ENCODE results near the gene ELL.
"Not testable (repeated sequence)": the region's sequence is repeated elsewhere in the genome, so short reads cannot be mapped to it uniquely, and the experiment has no call there.

ELL gene

GRCh38 chr19:18542941-18543813, 21.3 kb upstream of the ELL start, which contains the start of gene FKBP8:
Gene FKBP8, minus strand, starts transcription at chr19:18543573. Its CDS starts 1,603 bp downstream, at chr19:18541970.
- peaks cover 12 to 22% of the 10 kb centered on the region in 2 donors for H3K36me3 ChIP-seq (ENCODE audit: control insufficient read depth in 2 of 2, insufficient read depth in 2 of 2, low read length in 2 of 2)
- H3K9ac ChIP-seq (ENCODE audit: low read length in 2 of 2) = peak within 1 kb of the TSS; percentile 82 to 87
- H3K27ac ChIP-seq (ENCODE audit: low read length) = peak within 1 kb of the TSS; percentile 70
- H3K9me3 ChIP-seq (ENCODE audit: control insufficient read depth in 2 of 2, low read length in 2 of 2) = no peaks in the 10 kb centered on the region
- peak within 1 kb of the TSS; percentile 60 to 77 for H3K4me3 ChIP-seq (ENCODE audit: low read length in 2 of 2)
- H3K27me3 ChIP-seq (ENCODE audit: control insufficient read depth in 1 of 2, insufficient read depth in 2 of 2, low read length in 2 of 2) = no peaks in the 10 kb centered on the region
- peaks cover 11% of the 10 kb centered on the region for H3K4me1 ChIP-seq (ENCODE audit: control insufficient read depth, insufficient read depth, low read length)

GRCh38 chr19:18541992-18542940, 20.4 kb upstream of the ELL start:
- Histone ChIP-seq H3K27ac (ENCODE audit: low read length) (peak overlapping the region; percentile 70), H3K36me3 (ENCODE audit: control insufficient read depth in 2 of 2, insufficient read depth in 2 of 2, low read length in 2 of 2) (peaks cover 19 to 22% of the 10 kb centered on the region in 2 donors), H3K4me1 (ENCODE audit: control insufficient read depth, insufficient read depth, low read length) (peaks cover 11% of the 10 kb centered on the region), H3K9me3 (ENCODE audit: control insufficient read depth in 2 of 2, low read length in 2 of 2) (no peaks in the 10 kb centered on the region), H3K9ac (ENCODE audit: low read length in 2 of 2) (peak overlapping the region; percentile 82 to 87), H3K27me3 (ENCODE audit: control insufficient read depth in 1 of 2, insufficient read depth in 2 of 2, low read length in 2 of 2) (no peaks in the 10 kb centered on the region), H3K4me3 (ENCODE audit: low read length in 2 of 2) (peak overlapping the region; percentile 56 to 77)

GRCh38 chr19:18541258-18541991, 19.6 kb upstream of the ELL start:
- Histone ChIP-seq H3K36me3 (ENCODE audit: control insufficient read depth in 2 of 2, insufficient read depth in 2 of 2, low read length in 2 of 2) (peaks cover 24 to 25% of the 10 kb centered on the region in 2 donors), H3K9ac (ENCODE audit: low read length in 2 of 2) (no peak overlapping the region), H3K4me1 (ENCODE audit: control insufficient read depth, insufficient read depth, low read length) (peaks cover 11% of the 10 kb centered on the region), H3K9me3 (ENCODE audit: control insufficient read depth in 2 of 2, low read length in 2 of 2) (no peaks in the 10 kb centered on the region), H3K4me3 (ENCODE audit: low read length in 2 of 2) (no peak overlapping the region), H3K27ac (ENCODE audit: low read length) (no peak overlapping the region), H3K27me3 (ENCODE audit: control insufficient read depth in 1 of 2, insufficient read depth in 2 of 2, low read length in 2 of 2) (no peaks in the 10 kb centered on the region)

- not testable (repeated sequence) for H3K9ac ChIP-seq (ENCODE audit: low read length in 2 of 2); H3K9me3 ChIP-seq (ENCODE audit: control insufficient read depth in 2 of 2, low read length in 2 of 2); H3K4me3 ChIP-seq (ENCODE audit: low read length in 2 of 2); H3K27ac ChIP-seq (ENCODE audit: low read length); H3K27me3 ChIP-seq (ENCODE audit: control insufficient read depth in 1 of 2, insufficient read depth in 2 of 2, low read length in 2 of 2)
- Histone ChIP-seq H3K36me3 (ENCODE audit: control insufficient read depth in 2 of 2, insufficient read depth in 2 of 2, low read length in 2 of 2) (peaks cover 29 to 34% of the 10 kb centered on the region in 2 donors), H3K4me1 (ENCODE audit: control insufficient read depth, insufficient read depth, low read length) (peaks cover 11% of the 10 kb centered on the region)
Observed at GRCh38 chr19:18540200-18540599, 18.3 kb upstream of the ELL start.

GRCh38 chr19:18539372-18539771, 17.5 kb upstream of the ELL start:
- no peak overlapping the region for H3K27ac ChIP-seq (ENCODE audit: low read length)
- H3K36me3 ChIP-seq (ENCODE audit: control insufficient read depth in 2 of 2, insufficient read depth in 2 of 2, low read length in 2 of 2) = peaks cover 29 to 36% of the 10 kb centered on the region in 2 donors
- no peak overlapping the region for H3K4me3 ChIP-seq (ENCODE audit: low read length in 2 of 2)
- H3K9me3 ChIP-seq (ENCODE audit: control insufficient read depth in 2 of 2, low read length in 2 of 2) = no peaks in the 10 kb centered on the region
- no peaks in the 10 kb centered on the region for H3K27me3 ChIP-seq (ENCODE audit: control insufficient read depth in 1 of 2, insufficient read depth in 2 of 2, low read length in 2 of 2)
- H3K4me1 ChIP-seq (ENCODE audit: control insufficient read depth, insufficient read depth, low read length) = peaks cover 11% of the 10 kb centered on the region
- H3K9ac ChIP-seq (ENCODE audit: low read length in 2 of 2) = no peak overlapping the region

- no peak overlapping the region for H3K27ac ChIP-seq (ENCODE audit: low read length)
- peaks cover 6% of the 10 kb centered on the region for H3K4me1 ChIP-seq (ENCODE audit: control insufficient read depth, insufficient read depth, low read length)
- no peaks in the 10 kb centered on the region for H3K27me3 ChIP-seq (ENCODE audit: control insufficient read depth in 1 of 2, insufficient read depth in 2 of 2, low read length in 2 of 2)
- no peak overlapping the region for H3K4me3 ChIP-seq (ENCODE audit: low read length in 2 of 2)
- H3K36me3 ChIP-seq (ENCODE audit: control insufficient read depth in 2 of 2, insufficient read depth in 2 of 2, low read length in 2 of 2) = peaks cover 30 to 36% of the 10 kb centered on the region in 2 donors
- H3K9ac ChIP-seq (ENCODE audit: low read length in 2 of 2) = no peak overlapping the region
- no peaks in the 10 kb centered on the region for H3K9me3 ChIP-seq (ENCODE audit: control insufficient read depth in 2 of 2, low read length in 2 of 2)
Observed at GRCh38 chr19:18538115-18538514, 16.2 kb upstream of the ELL start.

GRCh38 chr19:18537431-18537830, 15.6 kb upstream of the ELL start:
- Histone ChIP-seq H3K36me3 (ENCODE audit: control insufficient read depth in 2 of 2, insufficient read depth in 2 of 2, low read length in 2 of 2) (peaks cover 36 to 42% of the 10 kb centered on the region in 2 donors), H3K4me3 (ENCODE audit: low read length in 2 of 2) (no peak overlapping the region), H3K27ac (ENCODE audit: low read length) (no peak overlapping the region), H3K9me3 (ENCODE audit: control insufficient read depth in 2 of 2, low read length in 2 of 2) (no peaks in the 10 kb centered on the region), H3K9ac (ENCODE audit: low read length in 2 of 2) (no peak overlapping the region), H3K27me3 (ENCODE audit: control insufficient read depth in 1 of 2, insufficient read depth in 2 of 2, low read length in 2 of 2) (no peaks in the 10 kb centered on the region), H3K4me1 (ENCODE audit: control insufficient read depth, insufficient read depth, low read length) (peaks cover 4% of the 10 kb centered on the region)

- H3K4me3 ChIP-seq (ENCODE audit: low read length in 2 of 2) = no peak overlapping the region
- no peak overlapping the region for H3K27ac ChIP-seq (ENCODE audit: low read length)
- H3K4me1 ChIP-seq (ENCODE audit: control insufficient read depth, insufficient read depth, low read length) = no peaks in the 10 kb centered on the region
- H3K27me3 ChIP-seq (ENCODE audit: control insufficient read depth in 1 of 2, insufficient read depth in 2 of 2, low read length in 2 of 2) = no peaks in the 10 kb centered on the region
- peaks cover 45 to 49% of the 10 kb centered on the region in 2 donors for H3K36me3 ChIP-seq (ENCODE audit: control insufficient read depth in 2 of 2, insufficient read depth in 2 of 2, low read length in 2 of 2)
- no peaks in the 10 kb centered on the region for H3K9me3 ChIP-seq (ENCODE audit: control insufficient read depth in 2 of 2, low read length in 2 of 2)
- no peak overlapping the region for H3K9ac ChIP-seq (ENCODE audit: low read length in 2 of 2)
Observed at GRCh38 chr19:18536475-18536874, 14.6 kb upstream of the ELL start.

GRCh38 chr19:18533058-18533457, 11.2 kb upstream of the ELL start:
- Histone ChIP-seq H3K27ac (ENCODE audit: low read length) (no peak overlapping the region), H3K4me3 (ENCODE audit: low read length in 2 of 2) (no peak overlapping the region), H3K36me3 (ENCODE audit: control insufficient read depth in 2 of 2, insufficient read depth in 2 of 2, low read length in 2 of 2) (peaks cover 27 to 40% of the 10 kb centered on the region in 2 donors), H3K9me3 (ENCODE audit: control insufficient read depth in 2 of 2, low read length in 2 of 2) (no peaks in the 10 kb centered on the region), H3K9ac (ENCODE audit: low read length in 2 of 2) (no peak overlapping the region), H3K27me3 (ENCODE audit: control insufficient read depth in 1 of 2, insufficient read depth in 2 of 2, low read length in 2 of 2) (no peaks in the 10 kb centered on the region), H3K4me1 (ENCODE audit: control insufficient read depth, insufficient read depth, low read length) (no peaks in the 10 kb centered on the region)
